K562 (cell line): ENCODE data around the gene C16orf89. TPM values are rescaled to one million over a fixed set of nuclear protein-coding genes. Genes with fewer than 3 reads are reported as not detected.

Source experiments
- ATAC-seq: fragments of 200-7000 bp; cut with Tn5 transposase; 3 replicates; pipeline ENCODE4 v1.9.1; 2020; ENCODE audit warnings: moderate library complexity
- BruUV-seq: library from RNA; stranded (reverse); fragments of 400-500 nt; replicated peaks from 2 replicates; lab custom pipeline; 2021; lab: Mats Ljungman, UMichigan
- CTCF ChIA-PET: fragments of 300-600 bp; formaldehyde crosslinking; extraction: SDS; loops from one replicate; lab custom pipeline; 2021; ENCODE audit warnings: low intra/inter-chr PET ratio; lab: Yijun Ruan, JAX
- POLR2A ChIA-PET: fragments of 300-600, 350-650 bp; sonication (Branson Sonifier 250); formaldehyde crosslinking; extraction: SDS; loops from one replicate; lab custom pipeline; 2021; ENCODE audit warnings: antibody characterized with exemption, inconsistent platforms; lab: Yijun Ruan, JAX
- DNase-seq, 4 experiments: peaks; one replicate each; pipeline versions ENCODE4 v3.0.0 to v3.0.0-alpha.2; 2011 to 2018; ENCODE audit warnings: low spot score in 3 of 4, mixed read lengths in 3 of 4; ENCODE audit errors: extremely low read depth in 1 of 4
- FAIRE-seq: peaks from 2 replicates; lab custom pipeline; 2011; peaks lifted over from hg19 to GRCh38; lab: Jason Lieb, UNC
- H2AFZ ChIP-seq: 2 replicates; pipeline ENCODE4 v1.6.0; 2011; ENCODE audit warnings: low read depth, low read length, control low read depth, inconsistent platforms
- H3K27ac ChIP-seq: fragments of 200-600 bp; 3 replicates; pipeline ENCODE4 v1.8.0; 2011; ENCODE audit warnings: low read depth, mild to moderate bottlenecking, control low read depth, inconsistent platforms, low read length, moderate library complexity, mixed read lengths; ENCODE audit errors: extremely low read depth
- H3K27me3 ChIP-seq, 2 experiments: fragments of 300-600 bp in 1 of 2; 2 replicates in 1 of 2; 3 replicates in 1 of 2; pipeline versions ENCODE4 v1.6.0 to v1.8.0; 2011; ENCODE audit warnings: inconsistent platforms in 2 of 2, low read length in 2 of 2, mild to moderate bottlenecking in 1 of 2, mixed read lengths in 1 of 2, moderate library complexity in 1 of 2; ENCODE audit not compliant: control insufficient read depth in 2 of 2, insufficient read depth in 2 of 2
- H3K36me3 ChIP-seq: fragments of 300-600 bp; 3 replicates; pipeline ENCODE4 v1.8.0; 2011; ENCODE audit warnings: mild to moderate bottlenecking, low read length, inconsistent platforms; ENCODE audit not compliant: control insufficient read depth, insufficient read depth
- H3K4me1 ChIP-seq, 2 experiments: fragments of 200-600 bp in 1 of 2; replicated peaks in 1 of 2; 2 replicates in 1 of 2; 3 replicates in 1 of 2; pipeline versions ENCODE4 v1.5.1 to v1.8.0; 2011; ENCODE audit warnings: inconsistent platforms in 2 of 2, low read length in 2 of 2, mild to moderate bottlenecking in 1 of 2, mixed read lengths in 1 of 2, moderate library complexity in 1 of 2; ENCODE audit not compliant: control insufficient read depth in 2 of 2, insufficient read depth in 2 of 2
- H3K4me2 ChIP-seq: 2 replicates; pipeline ENCODE4 v1.6.1; 2011; ENCODE audit warnings: low read length, control low read depth, inconsistent platforms, mixed read lengths; ENCODE audit not compliant: insufficient read depth
- H3K4me3 ChIP-seq: fragments of 200-600 bp; sonication (generic), shearing (Covaris generic); 2 replicates; pipeline ENCODE4 v1.5.1; 2016; ENCODE audit warnings: control low read depth, inconsistent platforms
- H3K79me2 ChIP-seq: fragments of 200-600 bp; 3 replicates; pipeline ENCODE4 v1.8.0; 2011; ENCODE audit warnings: low read length, inconsistent platforms; ENCODE audit not compliant: control insufficient read depth, insufficient read depth
- H3K9ac ChIP-seq, 2 experiments: 2 replicates each; pipeline versions ENCODE4 v1.6.0 to v1.6.1; 2011; ENCODE audit warnings: low read depth in 2 of 2, low read length in 2 of 2, control low read depth in 1 of 2, inconsistent platforms in 1 of 2, mild to moderate bottlenecking in 1 of 2, mixed read lengths in 1 of 2; ENCODE audit not compliant: insufficient read depth in 1 of 2
- H3K9me1 ChIP-seq: one replicate; pipeline ENCODE4 v1.6.0; 2011; ENCODE audit warnings: inconsistent platforms, mild to moderate bottlenecking, low read length, moderate library complexity; ENCODE audit not compliant: control insufficient read depth, insufficient read depth
- H3K9me3 ChIP-seq: replicated peaks from 2 replicates; pipeline ENCODE4 v1.5.1; 2011; ENCODE audit warnings: low read depth, low read length, inconsistent platforms; ENCODE audit not compliant: control insufficient read depth, insufficient read depth
- H4K20me1 ChIP-seq: replicated peaks from 2 replicates; pipeline ENCODE4 v1.6.1; 2011; ENCODE audit warnings: low read length, inconsistent platforms, mixed read lengths; ENCODE audit not compliant: control insufficient read depth, insufficient read depth
- CREBBP ChIP-seq: IDR thresholded peaks from one replicate; pipeline ENCODE4 v1.6.1; 2012; ENCODE audit warnings: low read depth, mild to moderate bottlenecking, control low read depth, inconsistent platforms, low read length
- NFATC3 ChIP-seq: fragments of 450-650 bp; IDR thresholded peaks from 2 replicates; pipeline ENCODE4 v1.6.1; 2017; ENCODE audit warnings: mild to moderate bottlenecking
- RAD51 ChIP-seq: fragments of 450-650 bp; IDR thresholded peaks from 2 replicates; pipeline ENCODE4 v1.7.1; 2016; ENCODE audit warnings: low read depth, mild to moderate bottlenecking, borderline replicate concordance
- SMARCA5 ChIP-seq: fragments of 450-650 bp; IDR thresholded peaks from 2 replicates; pipeline ENCODE4 v1.6.1; 2016
- WGBS: fragments of 100-300 bp; shearing (Covaris generic); methylation state at CpG from one replicate; pipeline ENCODE4 v1.1.6; 2016; ENCODE audit warnings: low coverage, mixed read lengths; ENCODE audit not compliant: insufficient coverage; ENCODE audit errors: missing lambda C conversion rate; 5-methylcytosine and 5-hydroxymethylcytosine counted together
- in situ Hi-C: fragments of 300-500 bp; cut with MboI; formaldehyde crosslinking; loops from 4 replicates; pipeline ENCODE4 v1.15.0; 2018; ENCODE audit warnings: inconsistent platforms, mixed read lengths
- intact Hi-C: fragments of 100-400 bp; cut with micrococcal nuclease; formaldehyde crosslinking; loops from 2 replicates; pipeline ENCODE4 v1.14.2; 2022
- polyA plus RNA-seq, 8 experiments: library from polyadenylated mRNA; depleted of rRNA in 4 of 8; stranded (reverse) in 5 of 8; unstranded in 3 of 8; fragments of >200 nt; fragmentation: Nextera tagmentation in 2 of 8; fragmentation: Illumina TruSeq in 1 of 8; extraction: Ambion mirVana in 2 of 8; extraction: Trizol in 1 of 8; gene quantifications; 2 replicates each; pipeline versions ENCODE4 v1.2.1 to v1.2.3, GENCODE V29; 2011 to 2014; ENCODE audit warnings: inconsistent platforms in 1 of 8, missing spikeins in 1 of 8
- total RNA-seq, 7 experiments: library from RNA; depleted of rRNA in 6 of 7; stranded (reverse); fragments of >200 nt in 6 of 7; fragmentation: Illumina TruSeq in 2 of 7; extraction: Trizol in 2 of 7; gene quantifications; 2 replicates each; pipeline versions ENCODE4 v1.2.1 to v1.2.3, GENCODE V29; 2011 to 2021; ENCODE audit warnings: low replicate concordance in 1 of 7
- TF ChIP-seq, protein P1 (sequence below): fragments of 450-650 bp; formaldehyde crosslinking; conservative IDR thresholded peaks from 2 replicates; pipeline ENCODE4 v1.4.0; 2022; ENCODE audit warnings: mild to moderate bottlenecking, missing genetic modification characterization
- TF ChIP-seq, protein P2 (sequence below): fragments of 450-650 bp; formaldehyde crosslinking; IDR thresholded peaks from 2 replicates; pipeline ENCODE4 v1.4.0; 2020; ENCODE audit warnings: mild to moderate bottlenecking, mixed read lengths

Gene C16orf89
- total and polyA plus RNA-seq, 9 of the 15 experiments (the other 6 are each of a cell fraction or from before 2014, with no cell fraction given) = not detected

DNA sequence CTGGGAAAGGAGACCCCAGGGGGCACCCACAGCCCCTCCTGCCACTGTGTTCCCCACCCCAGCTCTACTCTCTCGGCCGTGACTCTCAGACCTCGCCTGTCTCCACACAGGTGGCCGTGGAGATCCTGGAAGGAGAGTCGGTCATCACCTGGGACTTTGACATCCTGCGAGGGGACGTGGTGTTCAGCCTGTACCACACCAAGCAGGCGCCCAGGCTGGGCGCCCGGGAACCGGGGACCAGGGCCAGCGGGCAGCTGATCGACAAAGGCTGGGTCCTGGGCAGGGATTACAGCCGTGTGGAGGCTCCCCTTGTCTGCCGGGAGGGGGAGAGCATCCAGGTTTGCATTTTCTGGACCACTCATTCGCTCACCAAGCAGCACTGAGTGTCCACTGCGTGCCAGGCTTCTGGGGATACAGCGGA is 57.4 kb downstream of the C16orf89 start:
- ChIA-PET POLR2A (no interaction called here), CTCF (no interaction called here)
- H3K4me2 ChIP-seq = no peak overlapping the region
- H4K20me1 ChIP-seq = peaks cover 4% of the 10 kb centered on the region; the same call in 1 of the 2 replicates
- TF ChIP-seq SMARCA5 (no peak), CREBBP (no peak), NFATC3 (no peak), RAD51 (no peak)
- TF ChIP-seq, protein P1, sequence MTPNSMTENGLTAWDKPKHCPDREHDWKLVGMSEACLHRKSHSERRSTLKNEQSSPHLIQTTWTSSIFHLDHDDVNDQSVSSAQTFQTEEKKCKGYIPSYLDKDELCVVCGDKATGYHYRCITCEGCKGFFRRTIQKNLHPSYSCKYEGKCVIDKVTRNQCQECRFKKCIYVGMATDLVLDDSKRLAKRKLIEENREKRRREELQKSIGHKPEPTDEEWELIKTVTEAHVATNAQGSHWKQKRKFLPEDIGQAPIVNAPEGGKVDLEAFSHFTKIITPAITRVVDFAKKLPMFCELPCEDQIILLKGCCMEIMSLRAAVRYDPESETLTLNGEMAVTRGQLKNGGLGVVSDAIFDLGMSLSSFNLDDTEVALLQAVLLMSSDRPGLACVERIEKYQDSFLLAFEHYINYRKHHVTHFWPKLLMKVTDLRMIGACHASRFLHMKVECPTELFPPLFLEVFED (CRISPR knock-in tag) = no peak
- TF ChIP-seq, protein P2, sequence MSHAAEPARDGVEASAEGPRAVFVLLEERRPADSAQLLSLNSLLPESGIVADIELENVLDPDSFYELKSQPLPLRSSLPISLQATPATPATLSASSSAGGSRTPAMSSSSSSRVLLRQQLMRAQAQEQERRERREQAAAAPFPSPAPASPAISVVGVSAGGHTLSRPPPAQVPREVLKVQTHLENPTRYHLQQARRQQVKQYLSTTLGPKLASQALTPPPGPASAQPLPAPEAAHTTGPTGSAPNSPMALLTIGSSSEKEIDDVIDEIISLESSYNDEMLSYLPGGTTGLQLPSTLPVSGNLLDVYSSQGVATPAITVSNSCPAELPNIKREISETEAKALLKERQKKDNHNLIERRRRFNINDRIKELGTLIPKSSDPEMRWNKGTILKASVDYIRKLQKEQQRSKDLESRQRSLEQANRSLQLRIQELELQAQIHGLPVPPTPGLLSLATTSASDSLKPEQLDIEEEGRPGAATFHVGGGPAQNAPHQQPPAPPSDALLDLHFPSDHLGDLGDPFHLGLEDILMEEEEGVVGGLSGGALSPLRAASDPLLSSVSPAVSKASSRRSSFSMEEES = no peak
- intact Hi-C loops = no loop called here
- H3K4me3 ChIP-seq = no peak overlapping the region
- H3K27me3 ChIP-seq = peaks cover 16 to 64% of the 10 kb centered on the region in 2 experiments; a peak in 4 of 5 replicates
- H3K27ac ChIP-seq = no peak overlapping the region
- H3K9me3 ChIP-seq = no peaks in the 10 kb centered on the region
- no peak overlapping the region; a peak in 1 of 4 replicates for H3K9ac ChIP-seq
- H3K9me1 ChIP-seq = no peaks in the 10 kb centered on the region
- no peak for FAIRE-seq
- no peak for ATAC-seq
- no peaks in the 10 kb centered on the region for H3K79me2 ChIP-seq
- 2% methylated on average over 18 of the region's 18 CpGs for WGBS
- no peak for DNase-seq
- no TSS peak for BruUV-seq
- peaks cover 0 to 7% of the 10 kb centered on the region in 2 experiments; a peak in 1 of 5 replicates for H3K4me1 ChIP-seq
- no peak overlapping the region for H2AFZ ChIP-seq
- no peaks in the 10 kb centered on the region for H3K36me3 ChIP-seq
- in situ Hi-C loops = no loop called here
